OCI-LY7 (cell line): ENCODE results near the gene PHACTR3. TPM values are rescaled to one million over a fixed set of nuclear protein-coding genes. Genes with fewer than 3 reads are reported as not detected.

Experiments used
- BruUV-seq: library from RNA; stranded (reverse); fragments of 400-500 nt; replicated peaks from 2 replicates; lab custom pipeline; 2021; lab: Mats Ljungman, UMichigan
- CTCF ChIA-PET: fragments of 300-600 bp; sonication (Branson Sonifier 250); formaldehyde crosslinking; loops from one replicate; lab custom pipeline; 2022; ENCODE audit warnings: antibody characterized with exemption; ENCODE audit not compliant: unreplicated experiment; lab: Charles Lee
- POLR2A ChIA-PET: fragments of 300-600 bp; sonication (Branson Sonifier 250); formaldehyde crosslinking; loops from one replicate; lab custom pipeline; 2022; ENCODE audit warnings: antibody characterized with exemption; lab: Charles Lee
- DNase-seq: peaks from one replicate; pipeline ENCODE4 v3.0.0-alpha.2; 2015; ENCODE audit warnings: low spot score
- H2AFZ ChIP-seq: fragments of 200-600 bp; sonication (generic), shearing (Covaris generic); 2 replicates; pipeline ENCODE4 v1.6.1; 2014; ENCODE audit warnings: mild to moderate bottlenecking, antibody characterized with exemption, low read length, moderate library complexity
- H3K27ac ChIP-seq: fragments of 200-600 bp; sonication (generic); 2 replicates; pipeline ENCODE4 v1.5.1; 2014; ENCODE audit warnings: mixed run types, low read depth, mild to moderate bottlenecking, moderate library complexity, low read length, inconsistent platforms; ENCODE audit not compliant: poor library complexity, severe bottlenecking
- H3K36me3 ChIP-seq: fragments of 200-600 bp; sonication (generic); 2 replicates; pipeline ENCODE4 v1.6.1; 2014; ENCODE audit warnings: mild to moderate bottlenecking, antibody characterized with exemption, low read length, moderate library complexity, mixed read lengths; ENCODE audit not compliant: insufficient read depth
- H3K4me1 ChIP-seq: fragments of 200-600 bp; sonication (generic); 2 replicates; pipeline ENCODE4 v1.5.1; 2014; ENCODE audit warnings: mild to moderate bottlenecking, low read length; ENCODE audit not compliant: insufficient read depth, poor library complexity, severe bottlenecking
- H3K4me2 ChIP-seq: fragments of 200-600 bp; sonication (generic); 2 replicates; pipeline ENCODE4 v1.6.1; 2014; ENCODE audit warnings: mild to moderate bottlenecking, low read length
- H3K4me3 ChIP-seq: fragments of 200-600 bp; sonication (generic); 2 replicates; pipeline ENCODE4 v1.5.1; 2014; ENCODE audit warnings: mild to moderate bottlenecking, low read depth, low read length; ENCODE audit not compliant: poor library complexity, severe bottlenecking
- H3K79me2 ChIP-seq: fragments of 200-600 bp; sonication (generic); 2 replicates; pipeline ENCODE4 v1.6.1; 2016; ENCODE audit warnings: low read depth, mild to moderate bottlenecking, low read length, moderate library complexity, mixed read lengths; ENCODE audit not compliant: insufficient read depth
- H3K9me2 ChIP-seq: fragments of 200-600 bp; sonication (generic); 2 replicates; pipeline ENCODE4 v1.6.1; 2016; ENCODE audit warnings: mild to moderate bottlenecking, low read length, mixed read lengths; ENCODE audit not compliant: insufficient read depth
- H3K9me3 ChIP-seq: fragments of 200-600 bp; sonication (generic); 2 replicates; pipeline ENCODE4 v1.6.1; 2014; ENCODE audit warnings: mild to moderate bottlenecking, mixed run types, low read length, mixed read lengths
- H4K20me1 ChIP-seq: fragments of 200-600 bp; sonication (generic); 2 replicates; pipeline ENCODE4 v1.6.1; 2014; ENCODE audit warnings: mild to moderate bottlenecking, antibody characterized with exemption, low read length, moderate library complexity, mixed read lengths; ENCODE audit not compliant: insufficient read depth
- EZH2phosphoT487 ChIP-seq: fragments of 200-600 bp; sonication (generic); IDR thresholded peaks from 2 replicates; pipeline ENCODE4 v1.6.1; 2018; ENCODE audit warnings: low read depth, borderline replicate concordance, mild to moderate bottlenecking, mixed run types, antibody characterized with exemption, low read length, moderate library complexity, mixed read lengths
- intact Hi-C: fragments of 100-400 bp; cut with micrococcal nuclease; formaldehyde crosslinking; loops from one replicate; pipeline ENCODE4 v1.10.0; 2022; ENCODE audit not compliant: unreplicated experiment
- total RNA-seq, 2 experiments: library from RNA; depleted of rRNA in 1 of 2; stranded (reverse); fragments of >200 nt in 1 of 2; shearing (Covaris generic) in 1 of 2; gene quantifications; 2 replicates each; pipeline ENCODE4 v1.2.3, GENCODE V29; 2014 to 2022
- TF ChIP-seq, protein P1 (sequence below): fragments of 200-600 bp; sonication (generic); conservative IDR thresholded peaks from 2 replicates; pipeline ENCODE4 v1.5.1; 2014; ENCODE audit warnings: mild to moderate bottlenecking, antibody characterized with exemption, low read length, moderate library complexity, mixed read lengths

Gene PHACTR3
- total RNA-seq, 2 experiments from 2014 or later = 0.32 TPM; not detected in 1

DNA sequence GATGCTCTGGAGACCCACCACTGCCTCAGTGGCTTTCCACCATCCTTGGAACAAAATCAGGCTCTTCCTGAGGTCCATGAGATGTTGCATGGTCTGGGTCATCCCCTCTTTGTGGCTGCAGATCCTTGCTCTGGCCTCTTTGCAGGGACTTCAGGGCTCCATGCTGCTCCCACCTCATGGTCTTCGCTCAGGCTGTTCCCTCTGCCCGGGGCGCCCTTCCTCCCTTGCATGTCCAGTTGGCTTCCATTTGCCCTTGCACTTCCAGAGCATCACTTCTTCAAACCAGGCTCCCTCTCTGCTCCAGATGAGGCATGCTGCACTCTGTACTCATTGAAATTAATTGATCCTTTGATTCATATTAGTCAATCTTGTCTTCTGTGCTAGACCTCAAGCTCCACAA, 4.4 kb upstream of the PHACTR3 start:
- DNase-seq = no peak
- H3K9me3 ChIP-seq = no peaks in the 10 kb centered on the region
- no peak overlapping the region for H2AFZ ChIP-seq
- no peak overlapping the region for H3K4me3 ChIP-seq
- no peaks in the 10 kb centered on the region for H3K79me2 ChIP-seq
- intact Hi-C loops = loop anchor here (2.0 to 5.0 kb wide), 2 partner anchors 151 to 247 kb away; no protein-coding TSS in a partner anchor
- no peaks in the 10 kb centered on the region for H3K4me1 ChIP-seq
- TF ChIP-seq EZH2phosphoT487 = no peak
- TF ChIP-seq, protein P1, sequence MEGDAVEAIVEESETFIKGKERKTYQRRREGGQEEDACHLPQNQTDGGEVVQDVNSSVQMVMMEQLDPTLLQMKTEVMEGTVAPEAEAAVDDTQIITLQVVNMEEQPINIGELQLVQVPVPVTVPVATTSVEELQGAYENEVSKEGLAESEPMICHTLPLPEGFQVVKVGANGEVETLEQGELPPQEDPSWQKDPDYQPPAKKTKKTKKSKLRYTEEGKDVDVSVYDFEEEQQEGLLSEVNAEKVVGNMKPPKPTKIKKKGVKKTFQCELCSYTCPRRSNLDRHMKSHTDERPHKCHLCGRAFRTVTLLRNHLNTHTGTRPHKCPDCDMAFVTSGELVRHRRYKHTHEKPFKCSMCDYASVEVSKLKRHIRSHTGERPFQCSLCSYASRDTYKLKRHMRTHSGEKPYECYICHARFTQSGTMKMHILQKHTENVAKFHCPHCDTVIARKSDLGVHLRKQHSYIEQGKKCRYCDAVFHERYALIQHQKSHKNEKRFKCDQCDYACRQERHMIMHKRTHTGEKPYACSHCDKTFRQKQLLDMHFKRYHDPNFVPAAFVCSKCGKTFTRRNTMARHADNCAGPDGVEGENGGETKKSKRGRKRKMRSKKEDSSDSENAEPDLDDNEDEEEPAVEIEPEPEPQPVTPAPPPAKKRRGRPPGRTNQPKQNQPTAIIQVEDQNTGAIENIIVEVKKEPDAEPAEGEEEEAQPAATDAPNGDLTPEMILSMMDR = no peak
- H3K27ac ChIP-seq = no peak overlapping the region
- ChIA-PET CTCF (no interaction called here), POLR2A (no interaction called here)
- no peaks in the 10 kb centered on the region for H3K9me2 ChIP-seq
- no peaks in the 10 kb centered on the region for H3K36me3 ChIP-seq
- no TSS peak for BruUV-seq
- H3K4me2 ChIP-seq = no peak overlapping the region
- H4K20me1 ChIP-seq = no peaks in the 10 kb centered on the region

DNA sequence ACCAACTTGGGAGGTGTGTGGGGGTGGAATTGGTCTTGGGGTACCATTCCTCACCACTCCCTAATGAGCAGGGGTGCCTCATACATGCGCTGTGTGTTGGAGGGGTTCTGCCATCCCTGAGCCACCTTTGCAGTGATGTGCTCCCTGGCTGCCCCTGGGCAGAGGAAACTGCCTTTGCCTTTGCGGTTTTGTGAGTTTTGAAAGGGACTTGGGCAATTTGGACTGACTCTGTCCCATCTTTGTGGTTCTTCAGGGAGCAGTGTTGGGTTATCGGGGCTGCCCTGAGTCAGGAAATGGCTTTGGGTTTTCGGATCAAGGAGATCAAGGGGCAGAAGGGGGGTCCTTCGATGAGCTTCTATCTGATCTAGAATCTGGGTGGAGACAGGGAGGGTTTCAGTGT, 3.9 kb upstream of the PHACTR3 start:
- Histone ChIP-seq H2AFZ (no peak overlapping the region), H3K79me2 (no peaks in the 10 kb centered on the region), H3K9me3 (no peaks in the 10 kb centered on the region), H3K36me3 (no peaks in the 10 kb centered on the region), H4K20me1 (no peaks in the 10 kb centered on the region), H3K9me2 (no peaks in the 10 kb centered on the region), H3K4me2 (no peak overlapping the region), H3K4me3 (no peak overlapping the region), H3K27ac (no peak overlapping the region), H3K4me1 (no peaks in the 10 kb centered on the region)
- no peak for TF ChIP-seq EZH2phosphoT487
- TF ChIP-seq, protein P1 = no peak
- DNase-seq = no peak
- POLR2A ChIA-PET = no interaction called here
- BruUV-seq = no TSS peak
- intact Hi-C loops = no loop called here
- CTCF ChIA-PET = no interaction called here

DNA sequence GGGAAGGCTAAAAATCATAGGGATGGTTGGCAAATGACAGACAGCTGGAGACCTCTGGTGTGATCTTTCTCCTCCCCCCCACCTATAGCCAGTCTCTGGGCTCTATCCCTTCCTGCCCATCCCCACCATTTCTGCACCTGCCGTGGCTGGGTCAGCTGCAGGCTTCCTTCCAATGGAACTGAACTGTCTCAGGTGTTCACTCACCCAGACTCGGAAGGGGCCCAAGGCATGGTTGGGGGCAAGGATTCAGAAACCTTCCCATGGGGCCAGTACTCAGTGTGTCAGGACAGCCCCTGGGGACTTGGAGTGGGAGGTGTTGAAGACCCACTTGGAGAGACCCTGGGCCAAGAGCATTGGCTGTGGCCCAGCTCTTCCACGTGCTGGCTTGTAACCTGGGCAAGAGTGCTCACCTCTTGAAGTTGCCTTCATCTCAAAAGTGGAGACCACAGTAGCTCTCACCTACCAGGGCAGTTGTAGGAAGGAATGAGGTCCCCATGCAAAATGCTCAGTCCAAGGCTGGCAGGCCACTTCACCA, 1.7 kb upstream of the PHACTR3 start:
- H3K27ac ChIP-seq = no peak overlapping the region
- no peak overlapping the region for H3K4me2 ChIP-seq
- no peak overlapping the region for H3K4me3 ChIP-seq
- CTCF ChIA-PET = no interaction called here
- no TSS peak for BruUV-seq
- no peaks in the 10 kb centered on the region for H3K36me3 ChIP-seq
- no peaks in the 10 kb centered on the region for H3K9me3 ChIP-seq
- TF ChIP-seq EZH2phosphoT487 = no peak
- TF ChIP-seq, protein P1 = no peak
- POLR2A ChIA-PET = no interaction called here
- H3K9me2 ChIP-seq = no peaks in the 10 kb centered on the region
- H3K4me1 ChIP-seq = no peaks in the 10 kb centered on the region
- no peaks in the 10 kb centered on the region for H3K79me2 ChIP-seq
- no peaks in the 10 kb centered on the region for H4K20me1 ChIP-seq
- no peak for DNase-seq
- H2AFZ ChIP-seq = no peak overlapping the region
- intact Hi-C loops = no loop called here
